Loucy (cell line): ENCODE data around the gene PALM3.
A peak's percentile ranks its signal among the peaks of the same experiment; 100 is the strongest.

ENCODE experiments used
- H2AFZ ChIP-seq: fragments of 200-600 bp; sonication (generic); 2 replicates; pipeline ENCODE4 v1.6.0; 2016; ENCODE audit warnings: antibody characterized with exemption, mild to moderate bottlenecking, low read length, moderate library complexity
- H3F3A ChIP-seq: fragments of 200-600 bp; 2 replicates; pipeline ENCODE4 v1.6.0; 2016; ENCODE audit warnings: antibody characterized with exemption, low read depth, mild to moderate bottlenecking
- H3K27me3 ChIP-seq: fragments of 200-600 bp; sonication (generic); 2 replicates; pipeline ENCODE4 v1.6.1; 2014; ENCODE audit warnings: low read length, mild to moderate bottlenecking; ENCODE audit not compliant: insufficient read depth, poor library complexity, severe bottlenecking
- H3K36me3 ChIP-seq: fragments of 200-600 bp; sonication (generic); 2 replicates; pipeline ENCODE4 v1.6.1; 2016; ENCODE audit warnings: low read length; ENCODE audit not compliant: insufficient read depth
- H3K4me1 ChIP-seq: fragments of 200-600 bp; sonication (generic); 2 replicates; pipeline ENCODE4 v1.5.1; 2014; ENCODE audit warnings: low read length, mild to moderate bottlenecking; ENCODE audit not compliant: insufficient read depth, poor library complexity, severe bottlenecking
- H3K4me2 ChIP-seq: fragments of 200-600 bp; sonication (generic); 2 replicates; pipeline ENCODE4 v1.6.0; 2014; ENCODE audit warnings: antibody characterized with exemption, low read length, low read depth, mild to moderate bottlenecking; ENCODE audit not compliant: poor library complexity, severe bottlenecking
- H3K4me3 ChIP-seq: fragments of 200-600 bp; sonication (generic); 2 replicates; pipeline ENCODE4 v1.5.1; 2014; ENCODE audit warnings: low read length, mild to moderate bottlenecking, mixed read lengths; ENCODE audit not compliant: poor library complexity, severe bottlenecking
- H3K79me2 ChIP-seq: fragments of 200-600 bp; sonication (generic); 2 replicates; pipeline ENCODE4 v1.6.1; 2014; ENCODE audit warnings: low read length; ENCODE audit not compliant: insufficient read depth
- H3K9ac ChIP-seq: fragments of 200-600 bp; sonication (generic); 2 replicates; pipeline ENCODE4 v1.6.0; 2014; ENCODE audit warnings: mild to moderate bottlenecking, low read depth, low read length, moderate library complexity; ENCODE audit not compliant: poor library complexity, severe bottlenecking
- H3K9me2 ChIP-seq: fragments of 200-600 bp; sonication (generic); replicated peaks from 2 replicates; pipeline ENCODE4 v1.6.1; 2016; ENCODE audit warnings: low read depth, low read length, mixed read lengths
- H3K9me3 ChIP-seq: fragments of 200-600 bp; sonication (generic); 2 replicates; pipeline ENCODE4 v1.6.1; 2014; ENCODE audit warnings: mild to moderate bottlenecking, antibody characterized with exemption, low read length, low read depth; ENCODE audit not compliant: insufficient read depth
- H4K20me1 ChIP-seq: fragments of 200-600 bp; sonication (generic); 2 replicates; pipeline ENCODE4 v1.6.0; 2014; ENCODE audit warnings: antibody characterized with exemption, low read length, mild to moderate bottlenecking; ENCODE audit not compliant: insufficient read depth, poor library complexity, severe bottlenecking
- EZH2phosphoT487 ChIP-seq: fragments of 200-600 bp; IDR thresholded peaks from 2 replicates; pipeline ENCODE4 v1.6.1; 2018; ENCODE audit warnings: antibody characterized with exemption, mild to moderate bottlenecking, moderate library complexity, borderline replicate concordance
- TF ChIP-seq, protein P1 (sequence below): fragments of 200-600 bp; sonication (generic); conservative IDR thresholded peaks from 2 replicates; pipeline ENCODE4 v1.5.1; 2014; ENCODE audit warnings: mild to moderate bottlenecking, antibody characterized with exemption, low read length

The PALM3 gene

DNA sequence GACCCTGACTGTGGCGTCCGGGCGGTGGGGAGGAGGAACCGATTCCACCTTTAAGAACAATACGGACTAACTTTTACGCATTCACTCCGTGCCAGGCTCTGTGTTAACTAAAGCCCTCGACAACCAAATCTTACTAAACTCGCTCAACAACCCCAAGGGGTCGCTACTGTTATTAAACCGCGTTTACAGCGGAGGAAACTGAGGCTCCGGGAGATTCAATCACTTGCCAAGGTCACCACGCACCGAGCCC, 27.5 kb upstream of the PALM3 start:
- Histone ChIP-seq H3K27me3 (no peaks in the 10 kb centered on the region), H3K9ac (no peak overlapping the region), H3K4me2 (peak overlapping the region; percentile 69), H4K20me1 (peaks cover 11% of the 10 kb centered on the region), H3K9me2 (no peaks in the 10 kb centered on the region), H3K79me2 (peaks cover 17% of the 10 kb centered on the region; the same call in 1 of the 2 replicates), H3K4me1 (peaks cover 17% of the 10 kb centered on the region), H3K9me3 (no peaks in the 10 kb centered on the region), H3F3A (no peaks in the 10 kb centered on the region; the same call in 1 of the 2 replicates), H3K36me3 (no peaks in the 10 kb centered on the region; the same call in 1 of the 2 replicates), H3K4me3 (peak overlapping the region; percentile 69), H2AFZ (no peak overlapping the region)
- TF ChIP-seq EZH2phosphoT487, result no peak
- TF ChIP-seq, protein P1, sequence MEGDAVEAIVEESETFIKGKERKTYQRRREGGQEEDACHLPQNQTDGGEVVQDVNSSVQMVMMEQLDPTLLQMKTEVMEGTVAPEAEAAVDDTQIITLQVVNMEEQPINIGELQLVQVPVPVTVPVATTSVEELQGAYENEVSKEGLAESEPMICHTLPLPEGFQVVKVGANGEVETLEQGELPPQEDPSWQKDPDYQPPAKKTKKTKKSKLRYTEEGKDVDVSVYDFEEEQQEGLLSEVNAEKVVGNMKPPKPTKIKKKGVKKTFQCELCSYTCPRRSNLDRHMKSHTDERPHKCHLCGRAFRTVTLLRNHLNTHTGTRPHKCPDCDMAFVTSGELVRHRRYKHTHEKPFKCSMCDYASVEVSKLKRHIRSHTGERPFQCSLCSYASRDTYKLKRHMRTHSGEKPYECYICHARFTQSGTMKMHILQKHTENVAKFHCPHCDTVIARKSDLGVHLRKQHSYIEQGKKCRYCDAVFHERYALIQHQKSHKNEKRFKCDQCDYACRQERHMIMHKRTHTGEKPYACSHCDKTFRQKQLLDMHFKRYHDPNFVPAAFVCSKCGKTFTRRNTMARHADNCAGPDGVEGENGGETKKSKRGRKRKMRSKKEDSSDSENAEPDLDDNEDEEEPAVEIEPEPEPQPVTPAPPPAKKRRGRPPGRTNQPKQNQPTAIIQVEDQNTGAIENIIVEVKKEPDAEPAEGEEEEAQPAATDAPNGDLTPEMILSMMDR, result peak; percentile 33

DNA sequence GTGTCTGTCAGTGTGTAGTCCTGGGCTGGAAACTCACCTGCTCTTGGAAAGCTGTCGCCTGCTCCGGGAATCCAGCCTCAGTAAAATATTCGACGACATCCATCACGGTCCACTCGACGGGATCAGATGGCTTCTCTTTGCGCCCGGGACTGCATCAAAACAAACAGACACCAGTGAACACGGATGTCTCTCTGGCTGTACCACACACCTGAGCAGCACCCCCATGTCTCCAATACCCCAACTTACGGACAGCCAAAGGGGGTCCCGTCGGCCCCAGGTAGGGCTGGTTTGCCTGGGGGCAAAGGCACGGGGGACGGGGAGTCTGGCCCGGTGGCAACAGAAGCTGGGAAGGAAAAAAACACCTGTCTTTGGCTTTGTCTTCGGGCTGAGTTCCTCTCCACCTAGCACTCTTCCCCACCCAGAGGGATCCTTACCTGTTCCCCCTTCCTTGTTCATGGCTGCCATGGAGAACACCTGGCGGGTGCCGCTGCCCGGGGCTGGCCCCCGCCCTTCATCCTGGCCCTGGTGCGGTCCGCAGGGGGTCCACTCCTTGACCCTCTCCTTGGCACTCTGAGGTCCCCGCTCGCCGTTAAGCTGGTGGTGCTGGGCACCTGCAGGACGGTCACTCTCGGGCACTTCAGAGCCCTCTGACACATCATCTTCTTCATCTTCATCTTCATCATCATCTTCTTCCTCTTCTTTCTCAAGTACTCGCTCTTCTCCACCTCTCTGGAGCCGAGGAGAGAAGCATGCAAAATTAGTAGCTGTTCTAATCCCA, 26.9 kb upstream of the PALM3 start:
- no peaks in the 10 kb centered on the region for H3K9me3 ChIP-seq
- no peak overlapping the region for H2AFZ ChIP-seq
- peaks cover 17% of the 10 kb centered on the region; the same call in 1 of the 2 replicates for H3K79me2 ChIP-seq
- H3K4me3 ChIP-seq, result peak overlapping the region; percentile 69
- TF ChIP-seq, protein P1, result no peak
- no peak for TF ChIP-seq EZH2phosphoT487
- peaks cover 11% of the 10 kb centered on the region for H4K20me1 ChIP-seq
- no peaks in the 10 kb centered on the region; the same call in 1 of the 2 replicates for H3F3A ChIP-seq
- no peaks in the 10 kb centered on the region for H3K9me2 ChIP-seq
- H3K27me3 ChIP-seq, result no peaks in the 10 kb centered on the region
- H3K4me1 ChIP-seq, result peaks cover 17% of the 10 kb centered on the region
- no peak overlapping the region for H3K9ac ChIP-seq
- H3K36me3 ChIP-seq, result no peaks in the 10 kb centered on the region; the same call in 1 of the 2 replicates
- peak overlapping the region; percentile 69 for H3K4me2 ChIP-seq

DNA sequence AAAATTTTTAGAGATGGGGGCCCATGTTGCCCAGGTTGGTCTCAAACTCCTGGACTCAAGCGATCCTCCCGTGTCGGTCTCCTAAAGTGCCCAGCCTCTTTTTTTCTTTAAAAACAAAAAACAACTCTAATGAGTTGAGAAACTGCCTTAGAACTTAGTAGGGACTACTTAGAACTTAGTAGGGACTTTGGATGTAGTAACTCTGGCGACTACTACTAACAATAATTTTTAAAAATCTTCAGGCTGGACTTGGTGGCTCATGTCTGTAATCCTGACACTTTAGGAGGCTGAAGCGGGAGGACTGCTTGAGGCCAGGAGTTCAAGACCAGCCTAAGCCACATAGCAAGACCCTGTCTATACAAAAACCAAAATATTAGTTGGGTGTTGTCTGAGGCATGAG, 24.2 kb upstream of the PALM3 start:
- Histone ChIP-seq H3K9ac (no peak overlapping the region), H3K36me3 (no peaks in the 10 kb centered on the region; the same call in 1 of the 2 replicates), H3K79me2 (peaks cover 12% of the 10 kb centered on the region; the same call in 1 of the 2 replicates), H3K4me2 (no peak overlapping the region), H3F3A (no peaks in the 10 kb centered on the region; the same call in 1 of the 2 replicates), H3K4me1 (peaks cover 17% of the 10 kb centered on the region), H3K9me3 (no peaks in the 10 kb centered on the region), H3K4me3 (no peak overlapping the region), H3K9me2 (no peaks in the 10 kb centered on the region), H2AFZ (no peak overlapping the region), H3K27me3 (no peaks in the 10 kb centered on the region), H4K20me1 (peaks cover 11% of the 10 kb centered on the region)
- TF ChIP-seq EZH2phosphoT487, result no peak
- TF ChIP-seq, protein P1, result no peak
